GM21423 (cell line): ENCODE measurements around the gene ICAM1.
"Not testable (repeated sequence)": the region's sequence is repeated elsewhere in the genome, so short reads cannot be mapped to it uniquely, and the experiment has no call there.

Source experiments
- ATAC-seq: cut with Tn5 transposase; IDR thresholded peaks from one replicate; pipeline ENCODE4 v1.9.1; 2021; ENCODE audit warnings: mild to moderate bottlenecking, moderate library complexity; ENCODE audit not compliant: unreplicated experiment

The ICAM1 gene

DNA sequence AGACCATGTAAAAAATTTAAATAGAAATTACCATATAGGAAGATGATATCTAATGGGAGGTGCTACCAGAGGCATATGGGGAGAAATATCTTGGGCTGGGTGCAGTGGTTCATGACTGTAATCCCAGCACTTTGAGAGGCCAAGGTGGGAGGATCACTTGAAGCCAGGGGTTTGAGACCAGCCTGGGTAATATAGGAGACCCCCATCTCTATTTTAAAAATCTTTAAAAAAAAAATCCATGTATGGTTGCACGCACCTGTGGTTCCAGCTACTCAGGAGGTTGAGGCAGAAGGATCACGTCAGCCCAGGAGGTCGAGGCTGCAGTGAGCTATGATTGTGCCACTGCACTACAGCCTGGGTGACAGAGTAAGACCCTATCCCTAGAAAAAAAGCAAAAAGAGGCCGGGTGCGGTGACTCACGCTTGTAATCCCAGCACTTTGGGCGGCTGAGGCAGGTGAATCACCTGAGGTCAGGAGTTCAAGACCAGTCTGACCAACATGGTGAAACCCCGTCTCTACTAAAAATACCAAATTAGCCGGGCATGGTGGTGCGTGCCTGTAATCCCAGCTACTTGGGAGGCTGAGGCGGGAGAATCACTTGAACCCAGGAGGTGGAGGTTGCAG, 29.0 kb upstream of the ICAM1 start:
- not testable (repeated sequence) for ATAC-seq

DNA sequence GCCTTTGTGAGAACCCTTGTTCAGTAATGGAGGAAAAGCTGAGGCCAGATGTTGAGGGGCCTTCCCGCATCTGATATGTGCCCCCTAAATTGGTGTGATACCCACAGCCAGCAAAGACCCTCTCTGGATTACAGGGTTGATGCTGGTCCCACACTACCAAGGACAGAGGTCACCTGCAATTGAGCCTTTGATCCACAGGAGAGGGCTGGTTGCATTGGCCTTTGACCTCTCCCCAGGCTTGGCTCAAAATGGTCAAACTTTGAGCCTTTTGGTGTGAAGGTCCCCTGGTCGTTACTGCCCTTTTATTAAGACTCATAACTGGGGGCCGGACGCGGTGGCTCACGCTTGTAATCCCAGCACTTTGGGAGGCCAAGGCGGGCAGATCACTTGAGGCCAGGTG, 27.3 kb upstream of the ICAM1 start:
- ATAC-seq = no peak

DNA sequence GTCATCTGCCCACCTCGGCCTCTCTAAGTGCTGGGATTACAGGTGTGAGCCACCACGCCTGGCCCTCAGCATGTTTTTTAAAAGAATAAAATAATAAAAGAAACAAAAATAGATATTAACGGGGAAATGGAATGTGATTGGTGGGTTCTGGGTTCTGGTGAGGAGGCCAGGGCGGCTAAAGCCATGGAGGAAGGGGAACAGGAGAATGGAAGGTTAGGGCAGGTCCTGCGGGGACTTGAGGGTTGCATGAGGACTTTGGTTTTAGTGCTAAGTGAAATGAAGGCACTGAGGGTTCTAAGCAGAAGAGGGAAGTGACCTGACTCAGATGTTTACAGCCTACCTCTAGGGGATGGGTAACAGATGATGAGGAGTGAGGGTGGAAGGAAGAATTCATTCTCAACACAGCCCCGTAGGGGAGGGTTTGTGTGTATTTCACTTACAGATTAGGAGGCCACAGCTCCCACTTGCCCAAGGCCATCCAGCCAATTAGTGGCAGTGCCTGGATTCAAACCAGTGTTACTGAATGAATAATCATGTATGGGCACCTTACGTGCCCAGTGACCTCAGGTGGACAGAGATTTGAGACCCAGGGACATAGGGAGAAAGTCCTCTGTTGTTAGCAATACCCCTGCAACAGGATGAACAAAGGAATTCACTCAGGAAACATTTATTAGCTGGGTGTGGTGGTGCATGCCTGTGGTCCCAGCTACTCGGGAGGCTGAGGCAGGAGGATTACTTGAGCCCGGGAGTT, 25.6 kb upstream of the ICAM1 start:
- ATAC-seq = no peak

DNA sequence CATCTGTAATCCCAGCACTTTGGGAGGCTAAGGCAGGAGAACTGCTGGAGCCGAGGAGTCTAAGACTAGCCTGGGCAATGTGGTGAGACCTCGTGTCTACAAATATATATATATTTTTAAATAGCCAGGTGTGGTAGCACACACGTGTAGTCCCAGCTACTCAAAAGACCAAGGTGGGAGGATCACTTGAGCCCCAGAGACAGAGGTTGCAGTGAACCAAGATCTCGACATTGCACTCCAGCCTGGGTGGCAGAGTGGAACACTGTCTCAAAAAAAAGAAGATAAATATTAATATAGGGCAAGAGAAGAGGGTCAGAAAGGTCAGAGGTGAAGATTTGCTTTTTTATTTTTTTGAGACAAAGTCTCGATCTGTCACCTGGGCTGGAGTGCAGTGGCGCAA, 24.4 kb upstream of the ICAM1 start:
- ATAC-seq = no peak

DNA sequence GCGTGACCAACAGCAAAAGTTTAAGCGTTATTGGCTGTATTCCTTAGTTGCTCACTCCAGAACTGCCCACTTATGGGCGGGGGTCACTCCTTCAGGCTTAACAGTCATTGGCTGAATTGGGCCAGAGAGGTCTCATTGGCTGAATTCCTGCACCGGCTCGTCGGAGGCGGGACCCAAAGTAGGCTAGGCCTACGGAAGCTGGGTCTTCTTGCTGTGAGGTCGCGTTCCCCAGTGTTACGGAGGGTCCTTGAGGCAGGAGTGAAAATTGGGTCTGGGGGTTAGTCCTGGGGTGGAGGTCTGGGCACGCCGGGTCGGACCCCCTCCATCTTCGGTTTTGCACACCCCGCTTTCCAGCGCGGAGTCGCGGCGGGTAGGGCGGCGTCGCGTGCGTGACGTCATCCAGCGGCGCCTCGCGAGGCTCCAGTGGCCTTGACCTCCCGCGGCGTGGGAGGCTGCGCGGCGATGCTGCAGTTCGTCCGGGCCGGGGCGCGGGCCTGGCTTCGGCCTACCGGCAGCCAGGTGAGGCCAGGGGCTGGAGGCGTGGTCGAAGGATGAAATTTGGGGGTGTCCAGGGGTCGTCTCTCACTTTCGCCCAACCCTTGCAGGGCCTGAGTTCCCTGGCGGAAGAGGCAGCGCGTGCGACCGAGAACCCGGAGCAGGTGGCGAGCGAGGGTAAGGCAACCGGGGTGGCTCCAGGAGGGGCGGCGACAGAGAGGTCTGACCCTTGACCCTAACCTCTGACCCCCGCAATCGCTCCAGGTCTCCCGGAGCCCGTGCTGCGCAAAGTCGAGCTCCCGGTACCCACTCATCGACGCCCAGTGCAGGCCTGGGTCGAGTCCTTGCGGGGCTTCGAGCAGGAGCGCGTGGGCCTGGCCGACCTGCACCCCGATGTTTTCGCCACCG, 18.9 kb upstream of the ICAM1 start, which contains the start of gene MRPL4:
MRPL4 (plus strand) TSS at position 423 of the 903 bp plus-strand sequence; CDS start at position 463, 40 bp downstream.
- ATAC-seq = peak; percentile 89

DNA sequence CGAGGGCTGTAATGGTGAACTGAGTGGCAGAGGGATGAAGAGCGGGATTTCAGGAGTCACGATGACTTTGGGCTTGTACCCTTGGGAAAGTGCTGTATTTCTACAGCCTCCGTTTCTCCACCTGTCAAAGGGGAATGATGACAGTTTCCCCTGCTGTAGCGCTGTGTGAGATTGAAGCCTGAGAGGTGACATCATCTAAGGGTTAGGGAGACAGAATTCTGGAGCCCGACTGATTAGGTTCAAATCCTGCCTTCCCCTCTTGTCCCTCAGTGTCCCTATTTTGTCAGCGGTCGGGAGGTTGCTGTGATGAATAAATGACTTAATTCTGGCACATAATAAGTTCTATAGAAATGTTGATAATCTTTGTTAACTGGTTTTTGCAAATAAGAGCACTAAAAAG, 18.2 kb upstream of the ICAM1 start:
- no peak for ATAC-seq

DNA sequence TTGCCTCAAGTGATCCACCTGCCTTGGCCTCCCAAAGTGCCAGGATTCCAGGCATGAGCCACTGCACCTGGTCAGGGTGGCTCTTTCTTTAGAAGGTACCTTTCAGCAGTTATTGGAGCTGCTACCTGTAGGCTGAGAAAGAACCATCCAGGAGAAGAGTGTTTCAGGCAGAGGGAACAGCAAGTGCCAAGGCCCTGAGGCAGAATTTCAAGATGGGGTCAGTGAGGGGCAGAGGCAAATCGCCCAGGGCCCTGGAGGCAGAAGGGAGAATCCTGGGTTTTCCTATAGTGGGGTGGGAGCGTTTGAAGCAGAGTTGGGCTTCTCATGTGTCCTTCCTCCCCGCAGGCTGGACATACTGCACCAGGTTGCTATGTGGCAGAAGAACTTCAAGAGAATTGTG, 16.7 kb upstream of the ICAM1 start:
- no peak for ATAC-seq

DNA sequence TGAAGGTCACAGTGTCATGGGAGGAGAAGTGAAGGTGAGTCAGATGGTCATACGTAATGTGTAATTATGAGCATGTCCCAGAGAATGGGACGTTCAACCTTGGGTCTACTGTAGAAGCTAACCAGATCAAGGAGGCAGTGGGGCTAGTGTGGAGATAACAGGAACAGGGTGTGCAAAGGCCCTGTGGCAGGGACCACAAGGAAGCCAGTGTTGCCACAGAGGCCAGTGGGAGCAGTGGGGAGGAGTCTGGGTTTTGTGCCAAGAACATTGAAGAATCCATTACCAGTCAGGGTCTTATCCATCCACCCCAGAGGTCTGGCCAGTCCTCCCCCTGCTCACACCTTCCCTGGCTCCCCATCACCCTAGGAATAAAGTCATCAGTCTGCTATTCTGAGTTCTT, 15.6 kb upstream of the ICAM1 start:
- ATAC-seq = no peak

DNA sequence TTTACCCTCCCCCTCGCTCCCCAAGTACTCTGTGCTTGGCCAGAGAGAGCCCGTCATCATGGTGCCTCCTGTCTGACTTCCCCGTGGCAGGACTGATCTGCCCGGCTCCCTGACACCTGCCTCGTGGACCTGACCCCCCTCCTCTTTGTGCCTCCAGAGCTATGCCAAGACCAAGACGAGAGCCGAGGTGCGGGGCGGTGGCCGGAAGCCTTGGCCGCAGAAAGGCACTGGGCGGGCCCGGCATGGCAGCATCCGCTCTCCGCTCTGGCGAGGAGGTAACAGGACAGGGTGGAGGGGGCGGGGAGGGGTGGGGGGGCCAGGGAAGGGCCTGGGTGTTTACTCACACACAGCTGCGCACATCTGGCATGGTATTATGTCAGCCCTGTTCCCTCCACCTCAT, 14.4 kb upstream of the ICAM1 start:
- no peak for ATAC-seq

DNA sequence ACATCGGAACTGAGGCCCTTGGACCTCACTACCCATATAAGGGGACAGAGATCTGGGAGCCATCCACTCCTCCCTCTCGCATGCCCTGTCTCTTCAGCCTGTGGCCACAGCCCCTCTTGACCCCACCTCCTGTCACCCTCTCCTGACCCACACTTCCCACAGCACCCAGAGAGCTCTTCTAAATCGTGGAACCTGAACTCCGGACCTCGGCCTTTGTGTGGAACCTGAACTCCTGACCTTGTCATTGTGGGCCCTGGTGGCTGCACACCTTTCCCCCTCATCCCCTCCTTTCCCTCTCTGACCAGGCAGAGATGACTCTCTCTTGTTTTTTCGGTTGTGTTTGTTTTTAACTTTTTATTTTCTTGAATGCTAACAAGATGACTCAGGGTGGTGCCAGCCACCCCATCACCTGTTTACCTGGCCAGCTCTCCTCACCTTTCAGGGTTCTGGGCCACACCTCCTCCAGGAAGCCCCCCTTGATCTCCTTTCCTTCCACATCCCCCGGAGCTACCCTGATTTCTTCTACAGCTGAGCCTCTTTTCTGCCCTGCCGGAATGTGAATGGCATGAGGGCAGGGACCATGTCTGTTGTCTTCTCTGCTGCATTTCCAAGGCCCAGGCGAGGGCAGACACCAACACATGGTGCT, 13.8 kb upstream of the ICAM1 start:
- ATAC-seq = no peak

DNA sequence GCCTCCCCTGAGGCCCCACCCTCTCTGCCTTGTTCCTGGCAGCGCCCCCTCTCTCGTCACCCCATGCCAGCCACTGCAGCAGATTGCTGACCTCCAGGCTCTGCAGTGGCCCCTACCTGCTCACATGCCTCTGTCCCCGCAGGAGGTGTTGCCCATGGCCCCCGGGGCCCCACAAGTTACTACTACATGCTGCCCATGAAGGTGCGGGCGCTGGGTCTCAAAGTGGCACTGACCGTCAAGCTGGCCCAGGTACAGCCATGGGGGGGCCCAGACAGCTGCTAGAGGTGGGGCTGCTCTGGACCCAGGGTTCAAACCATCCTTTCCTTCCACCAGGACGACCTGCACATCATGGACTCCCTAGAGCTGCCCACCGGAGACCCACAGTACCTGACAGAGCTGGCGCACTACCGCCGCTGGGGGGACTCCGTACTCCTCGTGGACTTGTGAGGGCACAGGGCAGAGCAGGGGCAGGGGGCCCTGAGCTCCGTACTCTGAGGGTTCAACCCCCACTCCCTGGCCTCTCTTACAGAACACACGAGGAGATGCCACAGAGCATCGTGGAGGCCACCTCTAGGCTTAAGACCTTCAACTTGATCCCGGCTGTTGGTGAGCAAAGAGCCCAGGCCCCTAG, 12.7 kb upstream of the ICAM1 start:
- ATAC-seq = no peak

DNA sequence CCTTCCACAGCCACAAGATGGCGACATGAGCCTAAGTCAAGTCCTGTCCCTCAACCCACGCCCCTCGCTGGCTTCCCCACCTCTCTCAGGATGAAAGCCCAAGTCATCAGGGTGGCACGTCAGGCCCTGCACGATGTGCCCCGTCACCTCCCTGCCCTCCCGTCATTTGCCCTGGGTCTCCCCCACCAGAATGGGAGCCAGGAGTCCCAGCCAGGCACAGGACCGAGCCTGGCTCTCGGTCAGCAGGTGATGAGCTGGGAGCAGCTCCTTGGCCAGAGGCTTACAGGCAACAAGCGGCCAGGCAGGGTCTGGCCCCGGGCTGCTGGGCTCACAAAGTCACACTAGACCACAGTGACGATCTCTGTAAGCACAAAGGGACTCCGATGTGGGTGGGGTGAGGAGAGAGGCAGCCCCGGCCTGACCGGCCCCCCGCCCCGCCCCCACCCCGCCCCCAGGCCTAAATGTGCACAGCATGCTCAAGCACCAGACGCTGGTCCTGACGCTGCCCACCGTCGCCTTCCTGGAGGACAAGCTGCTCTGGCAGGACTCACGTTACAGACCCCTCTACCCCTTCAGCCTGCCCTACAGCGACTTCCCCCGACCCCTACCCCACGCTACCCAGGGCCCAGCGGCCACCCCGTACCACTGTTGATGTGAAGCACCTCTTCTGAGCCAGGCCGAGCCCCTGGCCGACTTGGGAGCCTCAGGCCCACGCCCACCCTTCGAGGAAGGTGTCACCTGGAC, 11.6 kb upstream of the ICAM1 start:
- ATAC-seq = no peak

DNA sequence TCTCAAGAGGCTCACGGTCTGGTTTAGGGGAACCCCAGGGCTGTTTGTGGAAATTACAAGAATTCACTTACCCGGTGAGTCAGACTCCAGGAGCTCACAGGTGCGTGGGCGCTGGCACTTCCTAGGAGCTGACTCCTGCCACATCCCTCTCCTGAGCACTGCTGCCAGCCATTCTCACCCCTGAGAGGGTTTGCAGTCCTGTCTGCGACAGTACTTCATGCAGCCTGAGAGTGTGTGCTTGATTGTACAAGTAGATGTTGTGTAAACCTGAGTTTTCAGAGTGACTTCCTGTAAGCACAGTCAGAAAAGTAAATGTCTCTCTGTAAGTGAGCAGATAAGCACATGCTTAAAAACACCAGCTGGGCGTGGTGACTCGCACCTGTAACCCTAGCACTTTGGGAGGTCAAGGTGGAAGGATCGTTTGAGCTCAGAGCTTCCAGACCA, 10.8 kb upstream of the ICAM1 start:
- no peak for ATAC-seq

DNA sequence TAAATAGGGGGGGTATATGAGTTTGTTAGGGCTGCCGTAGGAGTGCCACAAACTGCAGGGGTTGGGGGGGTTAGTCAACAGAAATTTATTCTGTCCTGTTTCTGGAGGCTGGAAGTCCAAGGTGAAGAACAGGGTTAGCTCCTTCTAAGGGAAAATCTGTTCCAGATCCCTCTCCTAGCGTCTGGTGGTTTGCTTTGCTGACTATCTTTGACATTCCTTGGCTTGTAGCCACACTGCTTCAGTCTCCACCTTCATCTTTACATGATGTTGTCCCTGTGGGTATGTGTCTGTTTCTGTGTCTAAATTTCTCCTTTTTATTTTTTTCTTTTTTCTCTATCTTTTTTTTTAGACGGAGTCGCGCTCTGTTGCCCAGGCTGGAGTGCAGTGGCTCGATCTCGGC, 8.1 kb upstream of the ICAM1 start:
- ATAC-seq = no peak

DNA sequence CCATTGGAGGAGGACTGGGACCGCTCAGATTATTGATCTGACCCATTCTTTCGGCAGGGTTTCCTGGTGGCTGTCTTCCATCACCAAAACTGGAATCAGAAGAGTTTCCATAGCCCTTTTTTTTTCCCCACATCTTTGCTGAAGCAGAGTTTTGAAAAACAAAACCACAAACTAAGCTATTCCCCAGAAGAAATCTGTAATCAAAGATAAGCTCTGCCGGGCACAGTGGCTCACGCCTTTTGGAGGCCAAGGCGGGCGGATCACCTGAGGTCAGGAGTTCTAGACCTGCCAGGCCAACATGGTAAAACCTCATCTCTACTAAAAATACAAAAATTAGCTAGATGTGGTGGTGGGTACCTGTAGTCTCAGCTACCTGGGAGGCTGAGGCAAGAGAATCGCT, 4.2 kb upstream of the ICAM1 start:
- ATAC-seq = no peak

DNA sequence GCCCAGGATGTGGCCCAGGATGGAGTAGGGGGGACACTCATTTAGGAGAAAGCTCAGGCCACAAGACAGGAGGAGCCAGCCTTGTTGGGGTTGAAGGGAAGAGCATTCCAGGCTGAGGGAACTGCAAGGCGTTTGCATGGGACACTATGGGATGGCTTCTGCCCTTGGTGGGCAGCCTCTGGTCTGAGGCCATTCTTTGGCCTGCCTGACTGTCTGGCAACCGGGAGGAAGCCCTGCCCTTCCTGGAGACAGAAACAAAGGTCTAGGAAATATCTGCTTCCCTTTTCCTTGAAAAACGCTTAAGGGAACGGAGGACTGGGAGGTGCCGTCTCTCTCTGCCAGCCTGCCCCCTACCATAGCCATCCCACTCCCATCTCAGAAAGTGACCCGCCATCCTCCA, 2.8 kb upstream of the ICAM1 start:
- no peak for ATAC-seq

DNA sequence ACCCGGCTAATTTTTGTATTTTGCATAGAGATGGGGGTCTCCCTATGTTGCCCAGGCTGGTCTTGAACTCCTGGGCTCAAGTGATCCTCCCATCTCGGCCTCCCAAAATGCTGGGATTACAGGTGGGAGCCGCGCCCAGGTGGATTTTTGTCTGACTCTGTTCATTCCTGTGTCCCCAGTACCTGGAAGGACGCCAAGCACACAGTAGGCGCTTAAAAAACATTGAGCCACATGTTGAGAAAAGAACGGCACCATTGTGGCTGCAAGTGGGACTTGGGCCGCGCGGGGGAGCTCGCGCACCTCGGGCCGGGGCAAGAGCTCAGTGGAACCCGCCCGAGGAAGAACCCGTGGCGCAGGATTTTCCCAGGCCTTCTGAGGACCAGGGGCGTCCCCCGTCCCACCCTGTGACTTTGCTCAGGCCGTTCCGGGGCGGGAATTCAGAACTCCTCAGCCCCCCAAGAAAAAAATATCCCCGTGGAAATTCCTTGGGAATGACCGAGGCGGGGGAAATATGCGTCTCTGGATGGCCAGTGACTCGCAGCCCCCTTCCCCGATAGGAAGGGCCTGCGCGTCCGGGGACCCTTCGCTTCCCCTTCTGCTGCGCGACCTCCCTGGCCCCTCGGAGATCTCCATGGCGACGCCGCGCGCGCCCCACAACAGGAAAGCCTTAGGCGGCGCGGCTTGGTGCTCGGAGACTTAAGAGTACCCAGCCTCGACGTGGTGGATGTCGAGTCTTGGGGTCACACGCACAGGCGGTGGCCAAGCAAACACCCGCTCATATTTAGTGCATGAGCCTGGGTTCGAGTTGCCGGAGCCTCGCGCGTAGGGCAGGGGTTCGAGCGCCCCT, 1.4 kb upstream of the ICAM1 start:
- ATAC-seq = peak; percentile 31

DNA sequence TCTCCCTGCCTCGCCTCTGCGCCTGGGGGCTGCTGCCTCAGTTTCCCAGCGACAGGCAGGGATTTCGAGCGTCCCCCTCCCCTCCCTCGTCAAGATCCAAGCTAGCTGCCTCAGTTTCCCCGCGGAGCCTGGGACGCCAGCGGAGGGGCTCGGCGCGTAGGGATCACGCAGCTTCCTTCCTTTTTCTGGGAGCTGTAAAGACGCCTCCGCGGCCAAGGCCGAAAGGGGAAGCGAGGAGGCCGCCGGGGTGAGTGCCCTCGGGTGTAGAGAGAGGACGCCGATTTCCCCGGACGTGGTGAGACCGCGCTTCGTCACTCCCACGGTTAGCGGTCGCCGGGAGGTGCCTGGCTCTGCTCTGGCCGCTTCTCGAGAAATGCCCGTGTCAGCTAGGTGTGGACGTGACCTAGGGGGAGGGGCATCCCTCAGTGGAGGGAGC, 722 bp upstream of the ICAM1 start:
- ATAC-seq = peak; percentile 42

DNA sequence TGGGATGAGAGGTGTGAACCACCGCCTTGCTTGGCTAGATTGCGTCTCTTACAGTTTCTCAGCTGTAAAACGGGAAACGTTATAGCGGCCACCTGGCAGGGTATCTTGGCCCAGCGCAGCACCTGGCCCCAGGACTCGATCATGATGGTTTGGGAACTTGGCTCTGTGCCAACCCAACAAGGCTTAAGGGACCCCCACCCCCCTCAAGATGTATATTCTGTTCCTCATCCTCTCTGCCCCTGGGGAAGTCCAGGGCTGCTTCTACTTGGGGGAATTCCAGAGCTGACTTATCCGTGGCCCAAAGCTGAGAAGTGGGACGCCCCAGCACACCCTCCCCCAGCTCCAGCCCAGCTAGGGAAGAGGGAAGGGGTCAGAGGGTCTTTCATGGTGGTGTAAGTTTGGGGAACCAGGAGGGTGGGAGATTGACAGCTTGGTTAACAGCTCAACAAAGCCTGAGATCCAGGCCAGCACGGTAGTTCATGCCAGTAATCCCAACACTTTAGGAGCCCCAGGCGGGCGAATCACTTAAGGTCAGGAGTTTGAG, 695 bp downstream of the ICAM1 start:
- peak; percentile 19 for ATAC-seq
